B cell (primary cell): Measurements from ENCODE around the gene SPATA2L.
"Not testable (repeated sequence)": the region's sequence is repeated elsewhere in the genome, so short reads cannot be mapped to it uniquely, and the experiment has no call there.

Experiments
- EZH2 ChIP-seq: IDR thresholded peaks from 2 replicates; pipeline ENCODE4 v1.6.1; 2012; ENCODE audit warnings: borderline replicate concordance, low read depth, mild to moderate bottlenecking, moderate library complexity, low read length; ENCODE audit not compliant: insufficient read depth, poor library complexity, severe bottlenecking
- TF ChIP-seq, protein P1 (sequence below): fragments of 200-600 bp; IDR thresholded peaks from one replicate; pipeline ENCODE4 v1.8.0; 2022; ENCODE audit warnings: antibody characterized with exemption, mild to moderate bottlenecking

DNA sequence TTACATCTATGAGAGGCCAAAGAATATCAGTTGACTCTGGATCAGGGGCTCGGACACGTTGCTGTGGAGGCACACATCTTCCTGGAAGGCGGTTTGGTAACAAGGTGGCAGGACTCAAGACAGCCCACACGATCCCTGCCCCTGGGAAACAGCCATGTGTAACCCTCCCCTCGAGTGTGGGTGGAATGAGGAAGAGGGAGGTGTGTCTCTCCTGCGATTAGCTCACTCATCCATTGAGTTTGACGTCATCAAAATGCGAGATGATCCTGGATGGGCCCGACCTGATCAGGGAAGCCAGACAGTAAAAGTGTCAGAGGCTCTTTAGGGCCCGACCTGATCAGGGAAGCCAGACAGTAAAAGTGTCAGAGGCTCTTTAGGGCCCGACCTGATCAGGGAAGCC, 37.3 kb downstream of the SPATA2L start:
- TF ChIP-seq, protein P1, sequence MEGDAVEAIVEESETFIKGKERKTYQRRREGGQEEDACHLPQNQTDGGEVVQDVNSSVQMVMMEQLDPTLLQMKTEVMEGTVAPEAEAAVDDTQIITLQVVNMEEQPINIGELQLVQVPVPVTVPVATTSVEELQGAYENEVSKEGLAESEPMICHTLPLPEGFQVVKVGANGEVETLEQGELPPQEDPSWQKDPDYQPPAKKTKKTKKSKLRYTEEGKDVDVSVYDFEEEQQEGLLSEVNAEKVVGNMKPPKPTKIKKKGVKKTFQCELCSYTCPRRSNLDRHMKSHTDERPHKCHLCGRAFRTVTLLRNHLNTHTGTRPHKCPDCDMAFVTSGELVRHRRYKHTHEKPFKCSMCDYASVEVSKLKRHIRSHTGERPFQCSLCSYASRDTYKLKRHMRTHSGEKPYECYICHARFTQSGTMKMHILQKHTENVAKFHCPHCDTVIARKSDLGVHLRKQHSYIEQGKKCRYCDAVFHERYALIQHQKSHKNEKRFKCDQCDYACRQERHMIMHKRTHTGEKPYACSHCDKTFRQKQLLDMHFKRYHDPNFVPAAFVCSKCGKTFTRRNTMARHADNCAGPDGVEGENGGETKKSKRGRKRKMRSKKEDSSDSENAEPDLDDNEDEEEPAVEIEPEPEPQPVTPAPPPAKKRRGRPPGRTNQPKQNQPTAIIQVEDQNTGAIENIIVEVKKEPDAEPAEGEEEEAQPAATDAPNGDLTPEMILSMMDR: not testable (repeated sequence)
- TF ChIP-seq EZH2: not testable (repeated sequence)
